Measurements from ENCODE around the gene RAB11FIP3. TPM values are rescaled to one million over a fixed set of nuclear protein-coding genes. Genes with fewer than 3 reads are reported as not detected.
A peak's percentile ranks its signal among the peaks of the same experiment; 100 is the strongest.

Gene RAB11FIP3
- total RNA-seq, 1 experiment from 2014 or later, result 37.1 TPM

GRCh38 chr16:508884-509736 is 83.7 kb downstream of the RAB11FIP3 start:
- no peak overlapping the region for H4K8ac ChIP-seq (replicated peaks; ENCODE audit: insufficient read length, low read depth, low read length)
- Mint-ChIP-seq H3K4me1 (peaks cover 0 to 3% of the 10 kb centered on the region in 2 experiments; a peak in 3 of 4 replicates), H3K27me3 (ENCODE audit: low read depth) (no peaks in the 10 kb centered on the region; the same call in 1 of the 2 replicates), H3K4me3 (no peak overlapping the region), H3K36me3 (ENCODE audit: insufficient read depth in 1 of 3, low read depth in 3 of 3) (peaks cover 4 to 12% (median 9%) of the 10 kb centered on the region in 3 experiments), H3K27ac (peak overlapping the region; percentile 15 to 82 (median 62); a peak in 6 of 7 replicates), H3K9me3 (no peaks in the 10 kb centered on the region)
- H2AFZ ChIP-seq (ENCODE audit: low read length), result no peak overlapping the region
- no peak overlapping the region for H3K18ac ChIP-seq (ENCODE audit: insufficient read length, low read depth, low read length)
- H2BK12ac ChIP-seq (ENCODE audit: insufficient read length, low read depth, low read length), result no peak overlapping the region
- no peaks in the 10 kb centered on the region for H3K79me1 ChIP-seq (ENCODE audit: insufficient read depth, low read depth, low read length, poor library complexity, severe bottlenecking)
- no peak overlapping the region for H3K14ac ChIP-seq (ENCODE audit: insufficient read depth, low read length)
- no peak overlapping the region for H2BK15ac ChIP-seq (ENCODE audit: low read depth, low read length)
- no peak overlapping the region for H2BK20ac ChIP-seq (ENCODE audit: low read depth, low read length, poor library complexity, severe bottlenecking)
- no peak overlapping the region for H3K56ac ChIP-seq (ENCODE audit: insufficient read length, low read depth, low read length)
- no peak overlapping the region for H4K91ac ChIP-seq (ENCODE audit: insufficient read length, low read depth, low read length)
- H2BK120ac ChIP-seq (ENCODE audit: low read depth, low read length, poor library complexity, severe bottlenecking), result no peak overlapping the region
- H3T11ph ChIP-seq (ENCODE audit: low read length), result no peak overlapping the region
- no peaks in the 10 kb centered on the region for H3K4me1 ChIP-seq (ENCODE audit: insufficient read depth, low read length)
- H4K5ac ChIP-seq (ENCODE audit: insufficient read length, low read depth, low read length), result no peak overlapping the region
- no peak for DNase-seq
- no peak overlapping the region for H3K4me2 ChIP-seq (ENCODE audit: insufficient read depth, insufficient read length, low read length)
- H3K23me2 ChIP-seq (ENCODE audit: insufficient read length, low read depth, low read length, poor library complexity, severe bottlenecking), result no peaks in the 10 kb centered on the region
- H2BK5ac ChIP-seq (ENCODE audit: insufficient read length, low read length), result no peak overlapping the region
- TF ChIP-seq, protein P1, sequence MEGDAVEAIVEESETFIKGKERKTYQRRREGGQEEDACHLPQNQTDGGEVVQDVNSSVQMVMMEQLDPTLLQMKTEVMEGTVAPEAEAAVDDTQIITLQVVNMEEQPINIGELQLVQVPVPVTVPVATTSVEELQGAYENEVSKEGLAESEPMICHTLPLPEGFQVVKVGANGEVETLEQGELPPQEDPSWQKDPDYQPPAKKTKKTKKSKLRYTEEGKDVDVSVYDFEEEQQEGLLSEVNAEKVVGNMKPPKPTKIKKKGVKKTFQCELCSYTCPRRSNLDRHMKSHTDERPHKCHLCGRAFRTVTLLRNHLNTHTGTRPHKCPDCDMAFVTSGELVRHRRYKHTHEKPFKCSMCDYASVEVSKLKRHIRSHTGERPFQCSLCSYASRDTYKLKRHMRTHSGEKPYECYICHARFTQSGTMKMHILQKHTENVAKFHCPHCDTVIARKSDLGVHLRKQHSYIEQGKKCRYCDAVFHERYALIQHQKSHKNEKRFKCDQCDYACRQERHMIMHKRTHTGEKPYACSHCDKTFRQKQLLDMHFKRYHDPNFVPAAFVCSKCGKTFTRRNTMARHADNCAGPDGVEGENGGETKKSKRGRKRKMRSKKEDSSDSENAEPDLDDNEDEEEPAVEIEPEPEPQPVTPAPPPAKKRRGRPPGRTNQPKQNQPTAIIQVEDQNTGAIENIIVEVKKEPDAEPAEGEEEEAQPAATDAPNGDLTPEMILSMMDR (conservative IDR thresholded peaks at IDR 0.05), result no peak
- H3K27me3 ChIP-seq (ENCODE audit: insufficient read depth, low read length), result no peaks in the 10 kb centered on the region
- no peak overlapping the region for H3K4ac ChIP-seq (ENCODE audit: low read depth, low read length)
- H3K27ac ChIP-seq (ENCODE audit: insufficient read length, low read depth, low read length), result no peak overlapping the region
- WGBS (ENCODE audit: extremely low coverage, insufficient read length, low lambda C conversion rate), result no CpG with 5 or more reads among the region's 18 CpGs
- H3K9me3 ChIP-seq (ENCODE audit: control insufficient read depth, low read depth, low read length), result no peaks in the 10 kb centered on the region
- no peaks in the 10 kb centered on the region for H4K20me1 ChIP-seq (ENCODE audit: control insufficient read depth, insufficient read depth, insufficient read length)
- H2AK5ac ChIP-seq (ENCODE audit: insufficient read length, low read length), result no peak overlapping the region
- H3K79me2 ChIP-seq (ENCODE audit: insufficient read depth, low read length), result no peaks in the 10 kb centered on the region
- no peak overlapping the region for H3K23ac ChIP-seq (ENCODE audit: insufficient read length, low read depth, low read length)
- H3K9ac ChIP-seq (ENCODE audit: extremely low read depth, insufficient read length, low read length), result no peak overlapping the region
